ENCODE results near the gene SLC6A12. TPM values are rescaled to one million over a fixed set of nuclear protein-coding genes. Genes with fewer than 3 reads are reported as not detected.

Gene SLC6A12
- total and polyA plus RNA-seq, 2 donors (not counting 3 experiments of a cell fraction or from before 2014, with no cell fraction given) = not detected

DNA sequence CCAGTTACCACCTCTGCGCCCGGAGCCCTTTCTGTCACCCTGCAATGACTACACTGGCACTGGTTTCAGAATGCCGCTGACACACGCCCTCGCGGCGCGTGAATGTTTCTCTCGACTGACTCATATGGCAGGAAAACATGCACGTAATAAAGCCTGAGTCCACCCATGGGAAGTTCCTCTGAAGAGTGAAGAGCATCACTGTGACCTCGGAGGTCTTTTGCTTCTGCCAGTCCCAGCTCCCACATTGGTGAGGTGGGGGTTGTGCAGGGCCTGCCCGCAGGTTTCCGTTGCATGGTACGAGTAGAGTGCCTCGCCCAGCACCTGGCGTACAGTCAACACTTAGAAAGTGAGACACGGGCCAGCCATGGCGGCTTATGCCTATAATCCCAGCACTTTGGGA lies 11.1 kb upstream of the SLC6A12 start:
- Histone ChIP-seq H3K4me2 (ENCODE audit: insufficient read depth, low read length) (no peak overlapping the region), H3K79me2 (ENCODE audit: control insufficient read depth, insufficient read depth, low read length) (no peaks in the 10 kb centered on the region), H3K36me3 (ENCODE audit: control insufficient read depth in 2 of 2, extremely low read depth in 1 of 2, insufficient read depth in 2 of 2, low read length in 2 of 2) (no peaks in the 10 kb centered on the region), H2AFZ (ENCODE audit: low read depth, low read length) (no peak overlapping the region), H3K27ac (ENCODE audit: insufficient read depth, low read depth, low read length) (no peak overlapping the region), H4K20me1 (replicated peaks; ENCODE audit: control insufficient read depth, extremely low read depth, insufficient read depth, low read length) (no peaks in the 10 kb centered on the region), H3K4me1 (ENCODE audit: control insufficient read depth, extremely low read depth, insufficient read depth, low read length) (no peaks in the 10 kb centered on the region), H3K27me3 (ENCODE audit: control insufficient read depth in 2 of 2, insufficient read depth in 2 of 2, low read length in 2 of 2) (peaks cover 2 to 3% of the 10 kb centered on the region in 2 experiments), H3K9ac (replicated peaks; ENCODE audit: extremely low read depth, insufficient read depth, low read length) (no peak overlapping the region), H3K4me3 (replicated peaks in 1 of 3; ENCODE audit: insufficient read depth in 1 of 3, low read depth in 1 of 3, low read length in 3 of 3) (no peak overlapping the region), H3K9me3 (replicated peaks; ENCODE audit: control insufficient read depth, insufficient read depth, low read length) (no peaks in the 10 kb centered on the region), H3K9me1 (replicated peaks; ENCODE audit: control insufficient read depth, extremely low read depth, insufficient read depth, low read length) (no peaks in the 10 kb centered on the region)
- BruUV-seq (replicated peaks) = no TSS peak
- no peak for DNase-seq (ENCODE audit: low read depth, low spot score)
- ChIA-PET CTCF (interaction anchor here (1.0 kb wide), 1 partner anchor 23 kb away, joined by 3 read pairs; no protein-coding TSS in a partner anchor), POLR2A (interaction anchor here (0.6 kb wide), 1 partner anchor 66 kb away, joined by 3 read pairs; no protein-coding TSS in a partner anchor)
- dilution Hi-C loops (cut with MboI; ENCODE audit: extremely low pct_ligation_motif_present, low sequenced_read_pairs) (no loop called here), intact Hi-C loops (cut with micrococcal nuclease) (no loop called here)
- no peak for TF ChIP-seq JUN (IDR thresholded peaks at IDR 0.05; ENCODE audit: borderline replicate concordance, insufficient read depth, insufficient read length, low read depth)
- no peak for TF ChIP-seq POLR2AphosphoS5 (IDR thresholded peaks at IDR 0.05; ENCODE audit: insufficient read depth, low read depth, low read length)
- TF ChIP-seq EZH2 (IDR thresholded peaks at IDR 0.05; ENCODE audit: borderline replicate concordance, low read depth, low read length, severe bottlenecking) = no peak
- TF ChIP-seq, protein P1, sequence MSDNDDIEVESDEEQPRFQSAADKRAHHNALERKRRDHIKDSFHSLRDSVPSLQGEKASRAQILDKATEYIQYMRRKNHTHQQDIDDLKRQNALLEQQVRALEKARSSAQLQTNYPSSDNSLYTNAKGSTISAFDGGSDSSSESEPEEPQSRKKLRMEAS (IDR thresholded peaks at IDR 0.05; ENCODE audit: insufficient read depth, insufficient read length) = no peak
- TF ChIP-seq, protein P2, sequence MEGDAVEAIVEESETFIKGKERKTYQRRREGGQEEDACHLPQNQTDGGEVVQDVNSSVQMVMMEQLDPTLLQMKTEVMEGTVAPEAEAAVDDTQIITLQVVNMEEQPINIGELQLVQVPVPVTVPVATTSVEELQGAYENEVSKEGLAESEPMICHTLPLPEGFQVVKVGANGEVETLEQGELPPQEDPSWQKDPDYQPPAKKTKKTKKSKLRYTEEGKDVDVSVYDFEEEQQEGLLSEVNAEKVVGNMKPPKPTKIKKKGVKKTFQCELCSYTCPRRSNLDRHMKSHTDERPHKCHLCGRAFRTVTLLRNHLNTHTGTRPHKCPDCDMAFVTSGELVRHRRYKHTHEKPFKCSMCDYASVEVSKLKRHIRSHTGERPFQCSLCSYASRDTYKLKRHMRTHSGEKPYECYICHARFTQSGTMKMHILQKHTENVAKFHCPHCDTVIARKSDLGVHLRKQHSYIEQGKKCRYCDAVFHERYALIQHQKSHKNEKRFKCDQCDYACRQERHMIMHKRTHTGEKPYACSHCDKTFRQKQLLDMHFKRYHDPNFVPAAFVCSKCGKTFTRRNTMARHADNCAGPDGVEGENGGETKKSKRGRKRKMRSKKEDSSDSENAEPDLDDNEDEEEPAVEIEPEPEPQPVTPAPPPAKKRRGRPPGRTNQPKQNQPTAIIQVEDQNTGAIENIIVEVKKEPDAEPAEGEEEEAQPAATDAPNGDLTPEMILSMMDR (IDR thresholded peaks at IDR 0.05; ENCODE audit: extremely low read depth in 1 of 2, insufficient read depth in 1 of 2, low read depth in 1 of 2, low read length in 2 of 2) = no peak
- no peak for TF ChIP-seq POLR2A (IDR thresholded peaks at IDR 0.05; ENCODE audit: low read depth, low read length)
- no peak for TF ChIP-seq GATA2 (IDR thresholded peaks at IDR 0.05; ENCODE audit: insufficient read depth, insufficient read length, low read depth, low read length)
- TF ChIP-seq FOS (IDR thresholded peaks at IDR 0.05; ENCODE audit: borderline replicate concordance, insufficient read depth, low read length) = no peak
- no peak for TF ChIP-seq MYC (IDR thresholded peaks at IDR 0.05; ENCODE audit: low read depth, low read length)
- no peak for FAIRE-seq

All from endothelial cell of umbilical vein (primary cell).